Muscle of back (tissue), 13 donors: Measurements from ENCODE around the gene GVQW3. TPM values are rescaled to one million over a fixed set of nuclear protein-coding genes. Genes with fewer than 3 reads are reported as not detected.
A peak's percentile ranks its signal among the peaks of the same experiment; 100 is the strongest.

Experiments used
- DNase-seq, 3 donors: peaks; one replicate each; pipeline versions ENCODE4 v3.0.0 to v3.0.0-alpha.2; 2013
- long read RNA-seq, 9 donors: transcript quantifications; one replicate each; lab custom pipeline, GENCODE V29; 2026
- polyA plus RNA-seq, 10 donors: library from polyadenylated mRNA; unstranded; fragments of 120-200 nt; gene quantifications; one replicate each; pipeline ENCODE4 v1.2.1, GENCODE V29; 2013; ENCODE audit not compliant: insufficient read length in 10 of 10

Gene GVQW3
- polyA plus RNA-seq = 1 to 10 TPM; 2.4 to 7.0 (median 3.7) TPM
- long read RNA-seq, donor 1 = 0 reads
- long read RNA-seq, donor 2 = 0 reads
- long read RNA-seq, donor 3 = 0 reads
- long read RNA-seq, donor 4 = 0 reads
- long read RNA-seq, donor 5, partial matches to known transcripts = 0 of 2 reads
- long read RNA-seq, donor 5, other reads (novel, unspliced or antisense) = 0 of 2 reads
- long read RNA-seq, donor 6, partial matches to known transcripts = 0 of 1 reads
- long read RNA-seq, donor 6, other reads (novel, unspliced or antisense) = 0 of 1 reads
- long read RNA-seq, donor 7, partial matches to known transcripts = 0 of 4 reads
- long read RNA-seq, donor 7, other reads (novel, unspliced or antisense) = 0 of 4 reads
- long read RNA-seq, donor 8, partial matches to known transcripts = 0 of 2 reads
- long read RNA-seq, donor 8, other reads (novel, unspliced or antisense) = 0 of 2 reads
- long read RNA-seq, donor 9 = 0 reads

GRCh38 chr11:76380977-76381719, at the start of gene GVQW3, which contains the start of gene THAP12:
TSS of gene GVQW3 (plus strand) at chr11:76381323. CDS start at chr11:76381829, 506 bp downstream.
TSS of gene THAP12 (minus strand) at chr11:76381132. CDS start at chr11:76380836, 296 bp downstream.
- DNase-seq = peak; percentile 99 to 100 (median 99)

GRCh38 chr11:76334826-76335389, 46.2 kb upstream of the GVQW3 start:
- DNase-seq = no peak

- DNase-seq = no peak
Observed at GRCh38 chr11:76335842-76336241, 45.3 kb upstream of the GVQW3 start.

GRCh38 chr11:76336597-76336996, 44.5 kb upstream of the GVQW3 start:
- no peak for DNase-seq

- DNase-seq = no peak
Observed at GRCh38 chr11:76337469-76337868, 43.7 kb upstream of the GVQW3 start.

- no peak for DNase-seq
Observed at GRCh38 chr11:76337923-76338322, 43.2 kb upstream of the GVQW3 start.

- DNase-seq = peak; percentile 77 to 97 (median 94)
Observed at GRCh38 chr11:76339221-76339620, 41.9 kb upstream of the GVQW3 start.

GRCh38 chr11:76347466-76347865, 33.7 kb upstream of the GVQW3 start:
- DNase-seq = peak in 2 of 3 donors; percentile 5 to 30

GRCh38 chr11:76348348-76348747, 32.8 kb upstream of the GVQW3 start:
- DNase-seq = no peak

- DNase-seq = no peak
Observed at GRCh38 chr11:76355172-76355571, 26.0 kb upstream of the GVQW3 start.

- no peak for DNase-seq
Observed at GRCh38 chr11:76361374-76361773, 19.7 kb upstream of the GVQW3 start.

- no peak for DNase-seq
Observed at GRCh38 chr11:76361776-76362175, 19.3 kb upstream of the GVQW3 start.

GRCh38 chr11:76362716-76363115, 18.4 kb upstream of the GVQW3 start:
- DNase-seq = no peak

GRCh38 chr11:76365038-76365679, 16.0 kb upstream of the GVQW3 start:
- DNase-seq = no peak

GRCh38 chr11:76368490-76368889, 12.6 kb upstream of the GVQW3 start:
- no peak for DNase-seq

GRCh38 chr11:76369406-76369805, 11.7 kb upstream of the GVQW3 start:
- no peak for DNase-seq

- peak in 1 of 3 donors; percentile 32 for DNase-seq
Observed at GRCh38 chr11:76371170-76371569, 10.0 kb upstream of the GVQW3 start.

- no peak for DNase-seq
Observed at GRCh38 chr11:76376746-76377558, 4.2 kb upstream of the GVQW3 start.

GRCh38 chr11:76379807-76380158, 1.3 kb upstream of the GVQW3 start:
- no peak for DNase-seq

GRCh38 chr11:76380159-76380976, 755 bp upstream of the GVQW3 start:
- peak in 2 of 3 donors; percentile 6 to 15 for DNase-seq
